Measurements from ENCODE around the gene SLC25A40.
"Not testable (repeated sequence)": the region's sequence is repeated elsewhere in the genome, so short reads cannot be mapped to it uniquely, and the experiment has no call there.

The SLC25A40 gene

DNA sequence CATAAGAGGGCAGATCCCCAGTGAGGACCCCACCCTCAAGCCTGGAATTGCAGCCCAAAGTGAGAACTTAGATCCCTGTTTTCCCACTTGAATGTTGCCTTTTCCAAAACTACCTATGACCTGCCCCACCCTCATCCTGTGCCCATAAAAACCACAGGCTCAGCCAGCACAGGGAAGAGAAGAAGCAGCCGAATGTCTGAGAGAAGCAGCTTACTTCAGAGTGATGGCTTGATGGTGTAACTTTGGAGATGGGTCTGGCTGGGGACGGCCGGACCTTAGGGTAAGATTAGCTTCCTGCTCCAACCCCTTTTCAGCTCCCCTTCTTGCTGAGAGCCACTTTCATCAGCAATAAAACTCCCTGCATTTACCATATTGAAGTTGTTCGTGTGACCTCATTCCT, 5.7 kb downstream of the SLC25A40 start:
- no peak for DNase-seq (ENCODE audit: low read depth)

DNA sequence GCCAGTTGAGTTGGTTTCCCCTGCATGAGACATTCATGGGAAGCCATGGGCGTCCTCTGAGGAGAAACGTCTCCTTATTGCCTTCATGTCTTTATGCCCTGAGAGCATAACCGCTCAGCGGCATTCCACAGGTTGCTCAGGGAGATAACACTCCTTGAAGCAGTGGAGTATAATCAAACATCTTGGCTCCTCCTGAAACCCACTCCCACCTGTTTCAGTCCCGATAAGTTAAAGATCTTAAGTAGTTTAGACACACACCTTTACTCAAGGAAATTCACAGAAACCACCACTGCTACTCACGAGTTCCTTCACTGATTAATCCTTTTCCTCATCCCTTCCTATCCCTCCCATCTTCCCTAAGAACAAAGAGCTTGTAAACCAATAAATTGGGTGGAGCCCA, 9.6 kb downstream of the SLC25A40 start:
- not testable (repeated sequence) for DNase-seq (ENCODE audit: low read depth)

DNA sequence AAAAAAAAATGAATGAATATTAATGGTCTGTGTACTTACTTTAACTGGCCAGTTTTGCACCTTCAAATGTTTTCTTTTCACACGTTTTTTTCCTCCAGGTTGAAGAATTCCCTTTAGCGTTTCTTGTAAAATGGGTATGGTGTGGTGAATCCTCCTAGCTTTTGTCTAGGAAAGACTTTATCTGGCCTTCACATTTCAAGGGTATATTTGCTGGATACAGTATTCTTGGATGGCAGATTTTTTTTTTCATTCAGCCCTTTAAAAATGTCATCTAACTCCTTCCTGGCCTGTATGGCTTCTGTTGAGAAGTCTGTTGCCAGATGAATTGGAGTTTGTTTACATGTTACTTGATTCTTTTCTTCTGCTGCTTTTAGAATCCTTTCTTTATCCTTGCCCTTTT, 10.1 kb downstream of the SLC25A40 start:
- DNase-seq (ENCODE audit: low read depth), result no peak

DNA sequence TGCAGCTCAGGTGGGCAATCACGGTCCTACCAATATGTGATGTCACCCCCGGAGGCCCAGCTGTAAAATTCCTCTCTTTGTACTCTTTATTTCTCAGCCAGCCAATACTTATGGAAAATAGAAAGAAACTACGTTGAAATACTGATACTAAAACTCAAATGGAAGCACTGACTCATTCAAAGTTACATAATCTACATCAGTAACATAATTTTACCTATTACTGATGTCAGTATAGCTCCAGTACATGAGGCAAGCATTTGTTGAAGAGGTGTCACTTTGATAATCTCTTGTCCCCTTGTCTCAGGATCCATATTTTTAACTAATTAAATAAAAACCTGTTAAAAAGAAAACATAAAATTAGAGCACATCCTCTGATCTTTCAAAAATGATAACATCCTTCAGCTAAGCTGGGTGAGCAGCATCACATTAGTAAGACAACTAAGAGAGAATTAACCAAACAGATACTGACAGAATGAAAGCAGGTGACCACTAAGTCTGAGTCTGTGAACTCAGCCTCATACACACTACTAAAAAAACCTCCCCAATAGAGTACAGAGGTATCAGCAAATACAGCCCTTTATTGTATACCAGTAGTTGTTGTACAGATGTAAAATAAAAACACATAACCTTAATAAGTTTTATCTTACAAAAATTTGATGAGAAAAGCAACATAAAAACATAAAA, 17.6 kb downstream of the SLC25A40 start:
- DNase-seq (ENCODE audit: low read depth), result no peak

DNA sequence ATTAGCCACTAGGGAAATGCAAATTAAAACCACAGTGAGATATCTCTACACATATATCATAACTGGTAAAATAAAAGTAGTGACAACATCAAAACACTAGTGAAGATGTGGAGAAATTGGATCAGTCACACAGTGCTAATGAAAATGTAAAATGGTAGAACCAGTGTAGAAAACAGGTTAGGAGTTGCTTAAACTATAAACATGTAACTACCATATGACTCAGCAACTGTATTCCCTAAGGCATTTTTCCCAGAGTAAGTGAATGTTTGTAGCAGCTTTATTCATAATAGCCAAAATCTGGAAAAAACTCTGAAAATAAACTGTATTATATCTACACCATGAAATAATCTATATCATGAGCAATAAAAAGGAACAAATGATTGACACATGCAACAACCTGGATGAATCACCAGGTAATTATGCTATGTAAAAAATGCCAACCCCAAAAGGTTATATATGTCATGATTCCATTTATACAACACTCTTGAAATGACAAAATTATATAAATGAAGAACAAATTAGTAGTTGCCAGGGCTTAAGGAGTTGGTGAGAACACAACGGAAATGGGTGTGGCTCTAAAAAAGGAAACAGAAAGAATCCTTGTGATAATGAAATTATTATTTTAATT, 22.8 kb downstream of the SLC25A40 start:
- DNase-seq (ENCODE audit: low read depth), result no peak

DNA sequence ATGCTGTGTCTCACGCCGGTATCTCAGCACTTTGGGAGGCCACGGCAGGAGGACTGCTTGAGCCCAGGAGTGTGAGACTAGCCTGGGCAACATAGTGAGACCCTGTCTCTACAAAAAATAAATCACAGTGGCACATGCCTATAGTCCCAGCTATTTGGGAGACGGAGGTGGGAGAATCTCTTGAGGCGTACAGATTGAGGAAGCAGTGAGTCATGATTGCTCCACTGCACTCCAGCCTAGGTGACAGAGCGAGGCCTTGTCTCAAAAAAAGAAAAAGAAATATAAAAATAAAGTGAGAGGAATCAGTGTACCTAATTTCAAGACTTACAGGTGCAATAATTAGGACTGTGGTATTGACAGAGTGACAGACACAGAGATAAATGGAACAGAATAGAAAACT, 23.9 kb downstream of the SLC25A40 start:
- DNase-seq (ENCODE audit: low read depth), result no peak

DNA sequence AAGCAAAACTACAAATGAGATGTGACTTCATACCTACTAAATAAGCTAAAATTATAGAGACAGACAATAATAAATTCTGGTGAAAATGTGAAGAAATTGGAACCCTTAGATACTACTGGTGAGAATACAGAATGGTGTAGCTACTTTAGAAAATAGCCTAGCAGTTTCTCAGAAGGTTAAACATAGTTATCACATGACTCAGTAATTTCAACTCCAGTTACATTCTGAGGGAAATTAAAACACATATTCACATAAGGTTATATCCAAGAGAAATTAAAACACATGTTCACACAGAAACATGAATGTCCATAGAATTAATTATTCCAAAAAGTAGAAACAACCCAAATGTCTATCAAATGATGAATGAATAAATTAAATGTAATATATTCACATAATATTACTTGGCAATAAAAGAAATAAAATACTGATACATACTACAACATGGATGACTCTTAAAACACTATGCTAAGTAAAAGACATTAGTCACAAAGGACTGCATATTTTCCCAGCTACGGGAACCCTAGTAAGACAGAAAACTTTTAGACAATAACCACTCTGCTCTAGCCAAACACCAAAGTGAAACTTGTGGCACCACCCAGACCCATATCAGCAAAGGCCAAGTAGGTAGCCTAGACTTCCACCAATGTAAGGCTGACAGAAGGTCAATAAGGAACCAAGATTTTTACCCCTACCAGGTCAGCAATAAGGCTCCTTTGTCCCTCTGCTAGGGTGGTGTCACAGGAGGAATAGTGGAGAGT, 25.1 kb downstream of the SLC25A40 start:
- no peak for DNase-seq (ENCODE audit: low read depth)

DNA sequence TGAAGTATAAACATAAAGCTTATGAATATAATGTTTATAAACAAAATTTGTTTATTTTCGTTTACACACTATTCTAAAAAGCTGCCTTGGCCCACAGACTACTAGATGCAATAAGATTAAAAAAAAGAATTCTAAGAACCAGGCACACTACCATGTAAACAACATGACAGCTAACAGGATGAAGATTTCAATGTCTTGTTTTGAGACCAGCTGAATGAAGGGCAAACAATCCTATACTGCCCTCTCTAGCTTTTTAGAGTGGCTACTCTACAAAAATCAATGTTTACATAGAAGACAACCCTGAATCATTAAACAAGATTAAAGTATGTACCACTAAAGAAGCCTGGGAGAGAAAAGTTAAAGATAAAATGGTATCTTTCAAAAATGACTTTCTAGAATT, 38.6 kb downstream of the SLC25A40 start:
- no peak for DNase-seq (ENCODE audit: low read depth)

DNA sequence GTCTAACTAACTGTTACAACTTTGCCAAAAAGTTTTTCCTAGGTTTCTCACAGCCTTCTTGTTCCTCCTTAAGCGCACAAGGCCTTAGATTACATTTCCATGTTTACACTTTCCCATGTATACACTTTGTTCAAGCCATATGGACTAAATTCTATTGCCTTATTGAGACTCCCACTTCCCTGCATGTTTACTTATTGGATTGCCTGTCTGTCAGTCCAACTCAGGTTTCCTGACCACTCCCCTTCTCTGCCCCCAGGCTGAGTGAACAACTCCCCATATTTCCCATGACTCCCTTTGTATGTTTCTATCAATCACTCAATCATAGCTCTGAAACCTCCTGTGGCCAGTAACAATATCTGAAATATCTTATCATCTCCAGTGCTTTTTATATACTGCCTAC, 43.0 kb downstream of the SLC25A40 start:
- no peak for DNase-seq (ENCODE audit: low read depth)

DNA sequence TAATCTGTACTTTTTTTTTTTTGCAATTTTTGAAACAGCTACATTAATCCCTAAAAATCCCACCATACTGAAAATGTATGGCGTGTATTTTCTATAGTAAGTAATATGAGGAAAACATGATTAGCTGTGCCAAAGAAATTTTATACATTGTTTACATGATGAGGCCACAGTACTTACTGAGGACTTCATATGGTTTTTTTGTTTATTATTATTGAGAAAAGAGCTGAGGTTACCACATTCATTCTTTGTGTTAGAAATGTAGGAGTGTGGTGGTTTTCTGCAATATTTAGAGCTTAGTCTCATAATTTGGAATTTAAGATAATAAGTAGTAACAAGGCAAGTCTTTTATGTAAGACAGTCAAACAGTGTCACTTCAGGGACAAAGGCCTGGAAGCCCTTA, 45.1 kb downstream of the SLC25A40 start:
- no peak for DNase-seq (ENCODE audit: low read depth)

DNA sequence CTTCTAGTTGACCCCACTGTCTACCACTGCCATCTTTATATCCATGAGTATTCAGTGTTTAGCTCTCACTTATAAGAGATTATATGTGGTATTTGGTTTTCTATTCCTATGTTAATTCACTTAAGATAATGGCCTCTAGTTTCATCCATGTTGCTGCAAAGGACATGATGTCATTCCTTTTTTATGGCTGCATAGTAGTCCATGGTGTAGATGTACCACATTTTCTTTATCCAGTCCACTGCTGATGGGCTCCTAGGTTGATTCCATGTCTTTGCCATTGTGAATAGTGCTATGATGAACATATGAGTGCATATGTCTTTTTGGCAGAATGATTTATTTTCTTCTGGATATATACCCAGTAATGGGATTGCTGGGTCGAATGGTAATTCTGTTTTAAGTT, 47.8 kb downstream of the SLC25A40 start:
- not testable (repeated sequence) for DNase-seq (ENCODE audit: low read depth)

DNA sequence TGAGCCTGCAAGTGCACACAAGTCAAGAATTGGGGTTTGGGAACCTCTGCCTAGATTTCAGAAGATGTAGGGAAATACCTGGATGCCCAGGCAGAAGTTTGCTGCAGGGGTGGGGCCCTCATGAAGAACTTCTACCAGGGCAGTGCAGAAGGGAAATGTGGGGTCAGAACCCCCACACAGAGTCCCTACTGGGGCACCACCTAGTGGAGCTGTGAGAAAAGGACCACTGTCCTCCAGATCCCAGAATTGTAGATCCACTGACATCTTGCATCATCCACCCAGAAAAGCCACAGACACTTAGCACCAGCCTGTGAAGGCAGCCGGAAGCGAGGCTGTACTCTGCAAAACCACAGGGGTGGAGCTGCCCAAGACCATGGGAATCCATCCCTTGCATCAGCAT, 50.8 kb downstream of the SLC25A40 start:
- not testable (repeated sequence) for DNase-seq (ENCODE audit: low read depth)

DNA sequence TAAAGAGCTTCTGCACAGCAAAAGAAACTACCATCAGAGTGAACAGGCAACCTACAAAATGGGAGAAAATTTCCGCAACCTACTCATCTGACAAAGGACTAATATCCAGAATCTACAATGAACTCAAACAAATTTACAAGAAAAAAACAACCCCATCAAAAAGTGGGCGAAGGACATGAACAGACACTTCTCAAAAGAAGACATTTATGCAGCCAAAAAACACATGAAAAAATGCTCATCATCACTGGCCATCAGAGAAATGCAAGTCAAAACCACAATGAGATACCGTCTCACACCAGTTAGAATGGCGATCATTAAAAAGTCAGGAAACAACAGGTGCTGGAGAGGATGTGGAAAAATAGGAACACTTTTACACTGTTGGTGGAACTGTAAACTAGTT, 54.1 kb downstream of the SLC25A40 start:
- not testable (repeated sequence) for DNase-seq (ENCODE audit: low read depth)

DNA sequence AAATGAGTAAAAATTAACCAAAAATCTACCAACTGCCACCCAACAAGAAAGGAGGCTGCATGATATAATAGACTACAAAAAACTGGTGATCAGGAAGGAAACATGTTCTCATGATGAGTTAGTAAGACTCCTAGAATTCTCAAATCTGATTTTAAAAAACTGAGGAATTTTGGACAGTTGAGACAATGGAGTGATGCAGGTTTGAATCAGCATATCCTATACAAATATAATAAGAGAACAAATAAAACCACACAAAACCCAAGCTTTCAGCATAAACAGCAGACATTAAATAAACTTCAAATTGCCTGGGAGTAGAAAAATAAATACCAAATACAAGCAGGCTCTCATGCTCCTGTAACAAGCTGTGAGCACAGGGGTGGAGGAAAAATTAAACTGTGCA, 57.8 kb downstream of the SLC25A40 start:
- no peak for DNase-seq (ENCODE audit: low read depth)

DNA sequence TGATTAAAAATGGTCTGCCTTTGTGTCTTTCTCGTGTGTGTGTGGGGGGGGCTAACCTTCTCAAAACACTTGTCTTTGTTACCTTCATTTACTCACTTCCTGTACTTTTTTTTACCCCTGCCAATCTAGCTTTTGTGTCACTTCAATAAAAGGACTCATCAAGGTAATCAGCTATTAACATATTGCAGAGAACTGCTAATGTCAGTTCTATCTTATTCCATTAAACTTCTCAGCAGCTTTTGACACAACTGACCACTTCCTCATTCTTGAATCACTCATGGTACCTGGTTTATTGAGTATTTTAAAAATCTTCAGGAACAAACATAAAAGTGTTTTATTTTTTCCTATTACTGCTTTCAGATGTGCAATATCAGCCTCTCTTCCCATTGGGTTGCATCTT, 59.8 kb downstream of the SLC25A40 start:
- no peak for DNase-seq (ENCODE audit: low read depth)

DNA sequence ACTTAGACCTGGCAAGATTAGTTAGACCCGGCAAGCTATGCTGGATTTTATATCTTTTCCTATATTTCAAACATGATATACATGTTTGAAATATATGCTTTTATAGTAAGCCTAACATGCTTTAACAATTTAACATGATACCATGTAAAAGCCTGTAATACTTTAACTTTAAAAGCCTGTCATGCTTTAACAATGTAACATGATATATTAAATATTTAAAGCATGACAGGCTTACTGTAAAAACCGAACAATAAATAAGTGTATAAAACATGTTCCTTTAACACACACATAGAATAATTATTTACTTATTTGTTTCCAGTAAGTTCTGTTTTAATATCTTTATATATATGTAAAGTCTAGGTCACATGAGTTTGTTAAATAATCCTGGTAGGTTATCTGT, 65.4 kb downstream of the SLC25A40 start:
- DNase-seq (ENCODE audit: low read depth), result no peak

DNA sequence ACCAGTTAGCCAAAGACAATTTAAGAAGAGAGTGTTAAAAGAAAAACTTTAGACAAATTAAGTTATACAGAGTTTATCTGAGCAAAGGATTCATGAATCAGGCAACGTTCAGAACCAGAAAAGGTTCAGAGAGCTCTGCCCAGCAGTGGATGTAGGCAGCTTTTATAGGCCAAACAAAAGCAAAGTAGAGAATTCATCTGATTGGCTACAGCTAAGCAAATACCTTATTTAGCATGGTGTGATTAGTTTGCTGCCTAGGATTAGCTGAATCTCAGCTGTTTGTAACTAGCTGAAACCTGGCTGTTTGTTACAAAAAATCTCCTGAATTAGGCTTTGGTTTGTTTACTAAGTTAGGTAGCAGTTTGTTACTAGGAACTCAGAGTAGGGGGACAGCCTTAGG, 66.0 kb downstream of the SLC25A40 start:
- no peak for DNase-seq (ENCODE audit: low read depth)

DNA sequence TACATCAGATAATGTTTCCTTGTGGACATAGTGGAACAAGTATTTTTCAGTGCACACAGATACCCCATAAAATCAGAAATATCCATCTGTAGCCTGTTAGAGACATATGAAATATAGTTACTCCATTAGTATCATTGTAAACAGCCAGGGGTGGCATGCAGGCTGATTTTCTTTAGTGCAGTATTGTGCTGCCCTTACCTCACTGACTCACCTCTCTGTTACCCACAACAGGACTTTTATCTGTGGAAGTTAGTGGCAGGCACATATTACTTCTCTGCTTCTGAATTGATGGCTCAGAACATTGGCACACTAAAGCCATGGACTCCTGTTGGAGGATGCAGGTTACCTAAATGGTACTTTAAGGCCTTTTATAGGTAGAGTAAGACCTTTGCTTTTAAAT, 70.0 kb downstream of the SLC25A40 start:
- DNase-seq (ENCODE audit: low read depth), result no peak

DNA sequence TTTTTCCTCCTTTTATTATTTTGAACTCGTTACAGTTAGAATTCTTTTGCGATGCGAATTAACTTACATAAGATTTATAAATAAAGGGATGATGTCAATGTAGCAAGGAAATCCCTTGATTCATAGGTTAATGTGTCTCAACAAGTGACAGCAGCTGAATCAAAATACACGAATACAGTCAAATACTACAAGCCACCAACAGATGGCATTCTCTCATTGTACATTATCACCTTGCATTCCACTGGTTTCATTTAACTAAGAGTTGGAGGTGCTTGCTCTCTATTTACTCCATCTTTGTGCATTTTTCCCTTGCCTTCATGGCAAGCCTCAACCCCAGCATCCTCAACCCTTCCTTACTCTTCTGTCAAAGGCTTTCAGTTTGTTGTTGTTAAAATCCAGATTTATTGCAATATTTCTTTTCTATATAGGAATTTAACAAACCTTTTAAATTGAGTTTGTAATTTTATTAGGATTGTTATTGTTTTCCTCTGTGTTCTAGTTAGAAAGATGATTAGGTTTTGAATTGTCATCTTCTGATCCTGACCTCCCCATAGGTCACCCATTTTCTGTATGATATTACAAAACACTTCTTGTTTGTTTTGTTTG, 78.3 kb downstream of the SLC25A40 start:
- DNase-seq (ENCODE audit: low read depth), result no peak

DNA sequence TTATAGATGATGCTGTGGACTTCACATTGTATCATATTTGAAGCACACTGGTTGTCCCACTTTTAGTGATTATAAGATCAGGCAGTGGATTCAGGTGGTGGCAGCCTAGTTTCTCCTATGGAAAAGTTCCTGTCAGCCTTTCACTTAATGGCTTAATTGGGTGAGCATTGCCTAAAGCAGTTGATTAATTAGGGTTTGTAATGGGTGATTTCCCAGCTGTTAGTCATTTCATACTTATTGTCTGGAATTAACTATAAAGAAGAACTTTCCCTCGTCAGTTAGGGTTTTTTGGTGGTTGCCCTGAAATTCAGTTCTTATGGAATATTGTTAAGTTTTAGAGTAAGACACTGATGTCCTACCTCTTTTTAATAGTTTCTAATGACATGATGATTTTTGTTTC, 78.8 kb downstream of the SLC25A40 start:
- no peak for DNase-seq (ENCODE audit: low read depth)

DNA sequence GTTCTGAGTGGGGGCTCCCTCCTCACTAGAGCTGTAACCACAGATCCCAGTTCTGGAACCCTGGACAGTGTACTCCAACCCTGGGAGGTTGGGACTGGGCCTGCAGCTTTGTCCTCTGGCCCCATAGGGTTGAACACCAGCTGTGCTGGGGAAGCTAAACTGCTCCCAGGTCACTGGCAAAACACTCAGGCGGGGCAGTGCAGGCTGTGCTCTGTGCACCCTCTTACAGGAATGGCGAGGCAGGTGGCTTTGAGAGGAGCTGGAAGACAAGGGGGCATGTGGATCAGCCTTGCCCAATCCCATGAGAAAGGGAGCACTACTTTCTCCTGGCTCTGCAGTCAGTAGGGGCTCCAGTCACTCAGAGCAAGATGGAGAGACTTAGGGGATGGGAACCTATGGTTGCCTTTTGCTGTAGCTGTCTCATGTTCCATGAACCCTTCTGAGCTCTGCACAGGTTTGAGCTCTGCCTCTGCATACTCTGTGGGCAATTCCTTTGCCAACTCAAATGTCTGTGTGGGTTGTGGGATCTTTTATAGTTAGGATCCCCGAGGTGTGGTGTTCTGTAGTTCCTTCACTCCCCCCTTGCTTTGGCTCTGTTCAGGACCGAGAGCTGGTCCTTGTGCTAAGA, 90.7 kb downstream of the SLC25A40 start:
- no peak for DNase-seq (ENCODE audit: low read depth)

DNA sequence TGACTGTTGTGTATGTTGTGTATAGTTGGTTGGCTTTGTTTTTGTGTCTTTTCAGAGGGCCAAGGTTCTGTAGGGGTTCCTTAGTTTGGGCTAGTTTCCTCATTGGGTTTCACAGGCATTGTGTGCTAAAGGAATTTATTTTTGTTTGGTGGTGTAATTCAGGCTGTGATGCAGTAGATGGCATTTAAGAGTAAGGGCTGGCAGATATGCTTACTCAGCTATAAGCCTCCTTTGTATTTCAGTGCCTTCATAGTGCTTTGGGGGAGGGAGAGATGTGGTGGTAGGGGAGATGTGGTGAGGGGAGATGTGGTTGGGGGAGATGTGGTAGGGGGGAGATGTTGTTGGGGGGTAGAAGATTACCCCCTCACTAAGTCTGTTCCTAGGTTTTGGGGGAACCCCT, 91.7 kb downstream of the SLC25A40 start:
- no peak for DNase-seq (ENCODE audit: low read depth)

Measured in activated T-helper 9 cell treated with anti-CD3 and anti-CD28 coated beads, Interleukin-2, amount 50 U/mL, for 16 hours (primary cell).